HepG2 (cell line): ENCODE results near the gene GRIK4. TPM values are rescaled to one million over a fixed set of nuclear protein-coding genes. Genes with fewer than 3 reads are reported as not detected.

Source experiments
- ATF6 ChIP-seq: sonication (generic); formaldehyde crosslinking; conservative IDR thresholded peaks from 2 replicates; pipeline ENCODE4 v1.4.0; 2020; ENCODE audit warnings: missing genetic modification reagents
- FOXK2 ChIP-seq: fragments of 450-650 bp; IDR thresholded peaks from 2 replicates; pipeline ENCODE4 v1.6.1; 2016
- HDAC1 ChIP-seq: sonication (generic); formaldehyde crosslinking; IDR thresholded peaks from 2 replicates; pipeline ENCODE4 v1.5.1; 2020; ENCODE audit warnings: mild to moderate bottlenecking, missing genetic modification reagents
- HIC2 ChIP-seq: sonication (generic); formaldehyde crosslinking; IDR thresholded peaks from 2 replicates; pipeline ENCODE4 v1.9.0; 2022; ENCODE audit warnings: low read depth, missing genetic modification reagents
- KDM5B ChIP-seq: sonication (generic); formaldehyde crosslinking; IDR thresholded peaks from 2 replicates; pipeline ENCODE4 v1.4.0; 2020; ENCODE audit warnings: missing genetic modification reagents, mild to moderate bottlenecking, borderline replicate concordance
- NBN ChIP-seq: fragments of 450-650 bp; conservative IDR thresholded peaks from 2 replicates; pipeline ENCODE4 v1.6.1; 2017
- RBM22 ChIP-seq: fragments of 200-400 bp; formaldehyde crosslinking; optimal IDR thresholded peaks from 2 replicates; pipeline ENCODE3; 2017; ENCODE audit warnings: mild to moderate bottlenecking, low read length, moderate library complexity
- SYNCRIP ChIP-seq: fragments of 200-400 bp; formaldehyde crosslinking; IDR thresholded peaks from 2 replicates; pipeline ENCODE4 v1.6.1; 2018; ENCODE audit warnings: mild to moderate bottlenecking, low read depth, low read length; ENCODE audit not compliant: insufficient read depth
- TGIF2 ChIP-seq: IDR thresholded peaks from 2 replicates; pipeline ENCODE4 v1.6.1; 2016; ENCODE audit warnings: control low read depth, missing compliant biosample characterization
- XBP1 ChIP-seq: sonication (generic); formaldehyde crosslinking; IDR thresholded peaks from 2 replicates; pipeline ENCODE4 v1.5.0; 2020; ENCODE audit warnings: missing genetic modification reagents
- YEATS4 ChIP-seq: sonication (generic); formaldehyde crosslinking; IDR thresholded peaks from 2 replicates; pipeline ENCODE4 v1.4.0; 2020; ENCODE audit warnings: missing genetic modification reagents, borderline replicate concordance
- ZBTB43 ChIP-seq: sonication (generic); formaldehyde crosslinking; conservative IDR thresholded peaks from 2 replicates; pipeline ENCODE4 v1.4.0; 2020; ENCODE audit warnings: missing genetic modification reagents
- ZBTB8A ChIP-seq: sonication (generic); formaldehyde crosslinking; IDR thresholded peaks from 2 replicates; pipeline ENCODE4 v1.4.0; 2020; ENCODE audit warnings: mild to moderate bottlenecking, low read depth, missing genetic modification reagents, borderline replicate concordance
- ZNF225 ChIP-seq: sonication (generic); formaldehyde crosslinking; IDR thresholded peaks from 2 replicates; pipeline ENCODE4 v1.4.0; 2020; ENCODE audit warnings: mild to moderate bottlenecking, missing genetic modification reagents
- ZNF282 ChIP-seq: fragments of 450-650 bp; IDR thresholded peaks from 2 replicates; pipeline ENCODE4 v1.6.1; 2018; ENCODE audit not compliant: partially characterized antibody
- ZNF343 ChIP-seq: sonication (generic); formaldehyde crosslinking; IDR thresholded peaks from 2 replicates; pipeline ENCODE4 v1.4.0; 2020; ENCODE audit warnings: mild to moderate bottlenecking, missing genetic modification reagents
- ZNF430 ChIP-seq: sonication (generic); formaldehyde crosslinking; IDR thresholded peaks from 2 replicates; pipeline ENCODE4 v1.9.0; 2021; ENCODE audit warnings: mild to moderate bottlenecking, missing genetic modification reagents
- ZNF567 ChIP-seq: sonication (generic); formaldehyde crosslinking; IDR thresholded peaks from 2 replicates; pipeline ENCODE4 v1.8.1; 2023; ENCODE audit warnings: mild to moderate bottlenecking, missing genetic modification reagents, borderline replicate concordance
- ZNF639 ChIP-seq: conservative IDR thresholded peaks from 2 replicates; pipeline ENCODE4 v1.6.1; 2018; ENCODE audit warnings: missing genetic modification reagents
- ZNF687 ChIP-seq: sonication (generic); formaldehyde crosslinking; IDR thresholded peaks from 2 replicates; pipeline ENCODE4 v1.5.1; 2020; ENCODE audit warnings: mild to moderate bottlenecking, missing genetic modification reagents, moderate library complexity
- ZNF746 ChIP-seq: sonication (generic); formaldehyde crosslinking; IDR thresholded peaks from 2 replicates; pipeline ENCODE4 v1.8.0; 2022; ENCODE audit warnings: mild to moderate bottlenecking, missing genetic modification reagents
- polyA plus RNA-seq, 8 experiments: library from polyadenylated mRNA; depleted of rRNA in 3 of 8; stranded (reverse) in 7 of 8; unstranded in 1 of 8; fragments of >200 nt; fragmentation: Illumina TruSeq in 4 of 8; extraction: Trizol in 4 of 8; gene quantifications; 2 replicates each; pipeline versions ENCODE4 v1.2.1 to v1.2.3, GENCODE V29; 2011 to 2016; ENCODE audit warnings: low read depth in 4 of 8, missing spikeins in 1 of 8, mixed read lengths in 1 of 8; ENCODE audit not compliant: insufficient read depth in 1 of 8
- total RNA-seq, 5 experiments: library from RNA; depleted of rRNA; stranded (reverse); fragments of >200 nt; fragmentation: Illumina TruSeq; extraction: Trizol; gene quantifications; 2 replicates each; pipeline ENCODE4 v1.2.3, GENCODE V29; 2016; ENCODE audit warnings: low read depth in 1 of 5

GRIK4 gene
- total and polyA plus RNA-seq, 2 of the 13 experiments (the other 11 are each of a cell fraction or from before 2014, with no cell fraction given), result 0.04 to 0.07 TPM

GRCh38 chr11:120674542-120674941 is 163.0 kb downstream of the GRIK4 start (continued):
- TF ChIP-seq ZBTB43 (CRISPR knock-in tag) (peak; percentile 36; the same call in 1 of the 2 replicates), FOXK2 (no peak), RBM22 (no peak), TGIF2 (CRISPR knock-in tag) (0 out of 2 replicates have a peak, but pooled peaks have one; percentile 51), NBN (no peak), XBP1 (CRISPR knock-in tag) (no peak), ZNF343 (CRISPR knock-in tag) (no peak), ZNF746 (CRISPR knock-in tag) (peak; percentile 37; the same call in 1 of the 2 replicates), ZNF567 (CRISPR knock-in tag) (no peak), ZNF687 (no peak), ZNF225 (CRISPR knock-in tag) (no peak), SYNCRIP (no peak), YEATS4 (CRISPR knock-in tag) (peak; percentile 22; the same call in 1 of the 2 replicates), KDM5B (CRISPR knock-in tag) (no peak), ZBTB8A (CRISPR knock-in tag) (no peak), HIC2 (no peak), ZNF430 (CRISPR knock-in tag) (0 out of 2 replicates have a peak, but pooled peaks have one; percentile 36), ZNF639 (no peak), ATF6 (no peak), HDAC1 (CRISPR knock-in tag) (peak; percentile 59; the same call in 1 of the 2 replicates), ZNF282 (no peak)
